Effector memory CD8-positive, alpha-beta T cell (primary cell): ENCODE data around the gene ZBTB48.
"Not testable (repeated sequence)": the region's sequence is repeated elsewhere in the genome, so short reads cannot be mapped to it uniquely, and the experiment has no call there.

Source experiments
- ATAC-seq: fragments of 150-1000 bp; cut with Tn5 transposase; replicated peaks from 2 replicates; pipeline ENCODE4 v1.10.0; 2021; ENCODE audit warnings: mild to moderate bottlenecking, moderate library complexity
- DNase-seq, 3 experiments: peaks; one replicate each; pipeline ENCODE4 v3.0.0; 2021
- H3K27ac Mint-ChIP-seq, 2 donors: one replicate each; pipeline ENCODE4 v1.8.0; 2022; ENCODE audit warnings: mild to moderate bottlenecking in 2 of 2, mixed read lengths in 2 of 2, moderate library complexity in 2 of 2
- H3K27me3 Mint-ChIP-seq, 2 donors: one replicate each; pipeline ENCODE4 v1.8.0; 2022; ENCODE audit warnings: mixed read lengths in 2 of 2
- H3K36me3 Mint-ChIP-seq: one replicate; pipeline ENCODE4 v1.8.0; 2022; ENCODE audit warnings: mild to moderate bottlenecking, moderate library complexity, mixed read lengths; ENCODE audit not compliant: insufficient read depth
- H3K4me1 Mint-ChIP-seq, 2 donors: one replicate each; pipeline ENCODE4 v1.8.0; 2022; ENCODE audit warnings: low read depth in 2 of 2, mixed read lengths in 2 of 2
- H3K4me3 Mint-ChIP-seq, 2 donors: one replicate each; pipeline ENCODE4 v1.8.0; 2022; ENCODE audit warnings: mild to moderate bottlenecking in 2 of 2, mixed read lengths in 2 of 2, moderate library complexity in 2 of 2
- H3K9me3 Mint-ChIP-seq, 2 donors: one replicate each; pipeline ENCODE4 v1.8.0; 2022; ENCODE audit warnings: mixed read lengths in 2 of 2

ZBTB48 gene

DNA sequence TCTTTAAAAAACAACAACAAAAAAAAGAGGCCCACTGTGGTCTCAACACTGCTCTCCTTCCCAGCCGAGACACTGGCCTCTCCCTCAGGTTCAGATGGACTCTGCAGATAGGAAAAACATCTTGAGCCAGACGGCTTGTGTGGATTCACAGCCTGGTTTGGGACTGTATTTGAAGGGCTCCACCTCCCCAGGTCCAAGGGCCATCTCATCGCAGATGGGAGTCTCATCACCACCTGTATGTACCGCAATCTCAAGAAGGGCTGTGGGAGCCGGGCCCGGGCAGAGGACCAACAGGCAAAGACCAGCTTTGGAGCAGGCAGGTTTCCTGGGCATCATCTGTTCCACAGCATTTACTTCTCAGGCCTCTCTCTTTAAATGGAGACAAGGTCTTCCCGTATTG, 10.3 kb downstream of the ZBTB48 start:
- peaks cover 53% of the 10 kb centered on the region for H3K36me3 Mint-ChIP-seq
- peak overlapping the region; percentile 81 to 85 for H3K27ac Mint-ChIP-seq

GRCh38 chr1:6591222-6591621, 11.4 kb downstream of the ZBTB48 start:
- H3K36me3 Mint-ChIP-seq, result peaks cover 57% of the 10 kb centered on the region
- H3K27ac Mint-ChIP-seq, result peak overlapping the region; percentile 81 to 85
- peak; percentile 43 for ATAC-seq
- DNase-seq, result no peak
- no peaks in the 10 kb centered on the region for H3K27me3 Mint-ChIP-seq
- H3K4me1 Mint-ChIP-seq, result peaks cover 18 to 20% of the 10 kb centered on the region in 2 donors
- H3K4me3 Mint-ChIP-seq, result peak overlapping the region in 1 of 2 donors; percentile 10
- H3K9me3 Mint-ChIP-seq, result no peaks in the 10 kb centered on the region

More for the DNA sequence above, 10.3 kb downstream of the ZBTB48 start:
- Mint-ChIP-seq H3K4me3 (no peak overlapping the region), H3K9me3 (no peaks in the 10 kb centered on the region), H3K4me1 (peaks cover 10 to 17% of the 10 kb centered on the region in 2 donors), H3K27me3 (no peaks in the 10 kb centered on the region)
- DNase-seq, result no peak
- ATAC-seq, result no peak

DNA sequence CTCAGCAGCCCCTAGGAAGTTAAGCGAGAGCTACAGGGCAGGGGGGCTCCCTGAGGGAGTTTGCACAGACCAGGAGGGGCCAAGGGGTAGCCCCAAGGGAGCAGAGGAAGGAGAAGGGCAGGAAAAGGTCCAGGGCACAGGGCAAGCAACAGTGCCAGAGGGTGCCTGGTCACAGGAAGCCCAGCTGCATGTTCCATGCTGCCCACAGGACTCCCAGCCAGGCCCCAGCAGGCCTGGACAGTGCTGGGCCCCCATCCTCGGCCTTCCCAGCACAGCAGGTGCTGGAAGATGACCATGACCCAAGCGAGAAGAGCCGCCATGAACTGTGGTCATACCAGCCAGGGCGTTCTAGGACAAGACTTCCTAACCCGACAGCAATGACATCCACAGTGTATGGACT, 11.8 kb downstream of the ZBTB48 start:
- H3K36me3 Mint-ChIP-seq, result peaks cover 59% of the 10 kb centered on the region
- no peak for DNase-seq
- no peaks in the 10 kb centered on the region for H3K27me3 Mint-ChIP-seq
- no peak overlapping the region for H3K4me3 Mint-ChIP-seq
- no peaks in the 10 kb centered on the region for H3K9me3 Mint-ChIP-seq
- peaks cover 20% of the 10 kb centered on the region in 2 donors for H3K4me1 Mint-ChIP-seq
- H3K27ac Mint-ChIP-seq, result peak overlapping the region; percentile 38 to 81
- no peak for ATAC-seq

DNA sequence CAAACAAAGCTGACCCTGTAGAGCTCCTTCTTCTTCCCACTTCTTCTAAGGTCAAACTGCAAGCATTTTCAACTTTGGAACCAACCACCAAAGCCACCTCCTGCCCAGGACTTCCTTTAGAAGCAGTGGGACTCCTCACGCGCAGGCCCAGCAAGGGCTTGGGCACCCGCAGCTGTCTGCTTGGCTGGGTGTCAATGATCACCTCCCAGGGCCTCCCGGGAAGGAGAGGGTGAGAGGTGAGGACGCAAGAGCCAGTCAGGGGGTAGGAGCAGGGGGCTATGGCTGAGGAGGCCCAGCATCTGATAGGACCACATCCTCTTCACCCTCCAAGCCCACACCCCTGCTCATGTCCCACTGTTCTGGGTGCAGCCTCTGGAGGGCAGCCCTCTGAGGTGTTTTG, 12.6 kb downstream of the ZBTB48 start:
- Mint-ChIP-seq H3K9me3 (no peaks in the 10 kb centered on the region), H3K27me3 (no peaks in the 10 kb centered on the region), H3K4me1 (peaks cover 20 to 21% of the 10 kb centered on the region in 2 donors), H3K27ac (no peak overlapping the region), H3K4me3 (no peak overlapping the region), H3K36me3 (peaks cover 67% of the 10 kb centered on the region)
- DNase-seq (no peak), ATAC-seq (no peak)

GRCh38 chr1:6592865-6593593, 13.2 kb downstream of the ZBTB48 start:
- peak overlapping the region in 1 of 2 donors; percentile 20 for H3K27ac Mint-ChIP-seq
- H3K36me3 Mint-ChIP-seq, result peaks cover 68% of the 10 kb centered on the region
- peaks cover 20 to 23% of the 10 kb centered on the region in 2 donors for H3K4me1 Mint-ChIP-seq

DNA sequence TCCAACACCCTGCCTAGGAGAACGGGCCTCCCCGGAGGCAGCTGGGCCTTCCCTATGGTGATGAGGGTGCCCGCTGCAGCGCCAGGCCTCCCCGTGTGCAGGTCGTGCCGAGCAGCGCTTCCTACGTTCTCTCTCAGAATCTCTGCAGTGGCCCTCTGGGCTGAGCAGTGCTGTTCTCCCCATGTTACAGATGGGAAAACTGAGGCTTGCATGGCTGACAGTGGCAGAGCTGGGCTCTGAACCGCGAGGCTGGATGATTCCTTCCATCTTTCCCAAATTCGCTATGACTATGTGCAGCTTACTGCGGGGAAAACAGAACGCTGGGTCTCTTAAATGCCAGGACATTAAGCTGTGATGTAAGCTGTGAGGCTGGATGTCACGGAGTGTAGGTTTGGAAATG, 14.0 kb downstream of the ZBTB48 start:
- ATAC-seq (no peak), DNase-seq (no peak)
- H3K4me1 Mint-ChIP-seq, result peaks cover 20 to 23% of the 10 kb centered on the region in 2 donors
- H3K9me3 Mint-ChIP-seq, result no peaks in the 10 kb centered on the region
- no peak overlapping the region for H3K4me3 Mint-ChIP-seq
- peak overlapping the region in 1 of 2 donors; percentile 20 for H3K27ac Mint-ChIP-seq
- H3K27me3 Mint-ChIP-seq, result no peaks in the 10 kb centered on the region
- peaks cover 72% of the 10 kb centered on the region for H3K36me3 Mint-ChIP-seq

More at GRCh38 chr1:6592865-6593593, 13.2 kb downstream of the ZBTB48 start:
- no peak for DNase-seq
- H3K4me3 Mint-ChIP-seq, result no peak overlapping the region
- no peak for ATAC-seq
- no peaks in the 10 kb centered on the region for H3K27me3 Mint-ChIP-seq
- H3K9me3 Mint-ChIP-seq, result no peaks in the 10 kb centered on the region

DNA sequence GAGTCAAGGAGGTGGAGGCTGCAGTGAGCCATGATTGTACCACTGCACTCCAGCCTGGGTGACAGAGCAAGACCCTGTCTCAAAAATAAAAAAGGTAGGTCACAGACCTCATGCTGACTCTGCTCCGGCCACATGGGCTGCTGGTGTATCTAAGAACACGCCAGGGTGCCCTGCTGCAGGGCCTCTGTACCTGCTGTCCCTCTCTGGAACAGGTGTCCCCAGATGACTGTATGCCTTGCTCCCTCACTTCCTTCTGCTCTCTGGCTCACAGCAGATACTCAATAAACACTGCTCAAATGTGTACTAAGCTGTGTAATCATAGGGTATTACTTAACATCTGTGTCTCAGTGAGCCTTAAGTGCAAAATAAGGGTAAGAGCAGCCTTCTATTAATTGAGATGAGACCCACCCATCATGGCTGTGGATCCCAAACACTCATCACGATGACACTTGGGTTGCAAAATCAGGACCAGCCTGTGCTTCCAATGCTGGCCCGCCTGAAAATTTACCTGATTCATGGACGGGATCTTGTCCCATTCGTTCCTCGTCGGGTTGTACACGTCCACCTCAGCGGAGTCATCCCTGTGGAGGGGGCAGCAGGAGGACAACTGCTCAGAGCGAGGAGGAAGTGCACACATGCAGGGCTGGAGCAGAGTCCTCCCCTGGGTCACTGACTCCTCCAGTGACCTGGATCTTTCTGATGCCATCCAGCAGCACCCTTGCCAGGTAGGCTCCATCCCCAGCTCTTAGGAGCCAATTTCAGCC, 15.4 kb downstream of the ZBTB48 start:
- no peak overlapping the region for H3K4me3 Mint-ChIP-seq
- H3K27ac Mint-ChIP-seq, result peak overlapping the region; percentile 62 to 66
- DNase-seq (no peak), ATAC-seq (no peak)
- peaks cover 72% of the 10 kb centered on the region for H3K36me3 Mint-ChIP-seq
- H3K4me1 Mint-ChIP-seq, result peaks cover 30 to 31% of the 10 kb centered on the region in 2 donors
- no peaks in the 10 kb centered on the region for H3K9me3 Mint-ChIP-seq
- H3K27me3 Mint-ChIP-seq, result no peaks in the 10 kb centered on the region

DNA sequence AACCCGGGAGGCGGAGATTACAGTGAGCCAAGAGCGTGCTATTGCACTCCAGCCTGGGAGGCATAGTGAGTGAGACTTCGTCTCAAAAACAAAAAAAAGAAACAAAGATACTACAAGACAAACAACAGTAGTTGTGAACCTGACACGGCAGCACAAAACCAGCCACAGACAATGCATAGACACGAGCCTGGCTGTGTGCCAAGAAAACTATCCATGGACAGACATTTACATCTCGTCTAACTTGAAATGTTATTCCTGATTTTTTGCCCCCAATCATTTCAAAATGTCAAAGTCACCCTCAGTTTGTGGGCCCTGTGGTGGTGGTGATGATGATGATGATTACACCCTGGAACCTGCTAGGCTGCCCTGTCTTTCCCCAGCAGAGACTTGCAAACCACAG, 16.6 kb downstream of the ZBTB48 start:
- no peaks in the 10 kb centered on the region for H3K9me3 Mint-ChIP-seq
- H3K27ac Mint-ChIP-seq, result peak overlapping the region; percentile 22 to 66
- ATAC-seq (no peak), DNase-seq (no peak)
- H3K4me1 Mint-ChIP-seq, result peaks cover 35 to 37% of the 10 kb centered on the region in 2 donors
- peaks cover 67% of the 10 kb centered on the region for H3K36me3 Mint-ChIP-seq
- H3K27me3 Mint-ChIP-seq, result no peaks in the 10 kb centered on the region
- no peak overlapping the region for H3K4me3 Mint-ChIP-seq

DNA sequence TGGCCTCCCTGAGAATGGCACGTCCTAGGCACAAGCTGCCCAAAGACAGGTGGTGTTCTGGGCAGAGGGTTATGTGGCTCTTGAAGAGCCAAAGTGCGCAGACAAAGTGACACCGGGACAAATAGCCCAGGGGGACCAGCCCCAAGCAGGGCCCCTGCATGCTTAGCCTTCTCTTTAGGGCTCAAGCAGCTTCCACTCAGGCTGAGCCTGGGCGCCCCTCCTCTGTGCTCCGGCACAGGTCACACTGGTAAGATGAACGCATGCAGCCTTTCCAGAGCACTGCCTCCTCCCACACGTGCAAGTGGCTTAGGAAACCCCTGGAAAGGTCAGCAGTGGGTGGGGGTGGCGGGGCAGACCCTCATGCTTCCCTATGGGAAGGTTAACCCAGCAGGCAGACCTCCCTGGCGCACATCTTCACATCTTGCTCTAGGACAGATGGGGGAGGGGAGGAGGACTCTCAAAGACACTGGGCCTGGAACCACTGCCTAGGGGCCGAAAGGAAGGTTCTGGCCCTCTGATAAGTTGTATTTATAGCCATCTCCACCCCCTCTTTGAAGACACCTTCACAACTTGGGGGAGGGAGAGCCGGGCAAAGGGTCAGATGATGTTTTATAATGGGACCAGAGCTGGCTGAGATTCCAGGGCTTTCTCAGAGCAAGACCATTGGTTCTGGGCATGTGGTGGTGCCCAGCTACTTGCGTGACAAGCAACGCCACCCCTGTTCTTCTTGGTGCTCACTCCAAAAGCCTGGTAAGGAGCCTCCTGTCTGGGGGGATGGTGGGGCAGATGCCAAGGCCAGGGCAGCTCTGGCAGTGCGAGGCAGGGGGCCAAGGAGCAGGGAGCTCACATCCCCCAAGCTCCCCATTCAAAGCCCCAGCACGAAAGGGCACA, 17.3 kb downstream of the ZBTB48 start:
- peak overlapping the region in 1 of 2 donors; percentile 66 for H3K27ac Mint-ChIP-seq
- no peak for ATAC-seq
- no peak overlapping the region for H3K4me3 Mint-ChIP-seq
- H3K4me1 Mint-ChIP-seq, result peaks cover 34 to 37% of the 10 kb centered on the region in 2 donors
- no peaks in the 10 kb centered on the region for H3K27me3 Mint-ChIP-seq
- H3K36me3 Mint-ChIP-seq, result peaks cover 71% of the 10 kb centered on the region
- no peaks in the 10 kb centered on the region for H3K9me3 Mint-ChIP-seq
- DNase-seq, result no peak

DNA sequence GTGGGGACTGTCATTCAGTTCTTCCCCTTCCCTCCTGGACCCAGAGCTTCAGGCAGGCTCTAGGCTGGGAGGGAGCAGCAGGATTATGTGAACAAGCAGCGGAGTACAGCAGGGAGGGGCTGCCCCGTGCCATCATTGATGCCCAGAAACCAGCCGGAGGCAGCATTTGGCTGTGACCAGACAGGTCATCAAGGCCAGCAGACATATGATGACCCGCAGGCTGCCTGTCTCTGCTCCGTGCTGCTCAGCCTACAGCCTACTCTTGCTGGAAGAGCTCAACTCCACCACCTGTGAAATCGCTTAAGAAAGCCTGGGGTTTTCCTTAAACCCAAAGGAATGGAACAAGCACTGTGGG, 18.0 kb downstream of the ZBTB48 start:
- Mint-ChIP-seq H3K36me3 (peaks cover 71% of the 10 kb centered on the region), H3K4me3 (no peak overlapping the region), H3K27me3 (no peaks in the 10 kb centered on the region), H3K4me1 (peaks cover 34 to 37% of the 10 kb centered on the region in 2 donors), H3K9me3 (no peaks in the 10 kb centered on the region), H3K27ac (peak overlapping the region in 1 of 2 donors; percentile 66)
- ATAC-seq, result no peak
- DNase-seq, result no peak

GRCh38 chr1:6599141-6599975, 19.6 kb downstream of the ZBTB48 start:
- H3K4me3 Mint-ChIP-seq, result peak overlapping the region; percentile 94 to 96
- ATAC-seq, result peak; percentile 12
- no peaks in the 10 kb centered on the region for H3K9me3 Mint-ChIP-seq
- peak; percentile 33 to 45 (median 42) for DNase-seq
- H3K27ac Mint-ChIP-seq, result peak overlapping the region; percentile 92 to 98
- H3K36me3 Mint-ChIP-seq, result peaks cover 68% of the 10 kb centered on the region
- no peaks in the 10 kb centered on the region for H3K27me3 Mint-ChIP-seq
- peaks cover 37 to 45% of the 10 kb centered on the region in 2 donors for H3K4me1 Mint-ChIP-seq

- Mint-ChIP-seq H3K4me1 (peaks cover 37 to 45% of the 10 kb centered on the region in 2 donors), H3K4me3 (peak overlapping the region; percentile 94 to 96), H3K27ac (peak overlapping the region; percentile 92 to 98), H3K36me3 (peaks cover 62% of the 10 kb centered on the region)
- not testable (repeated sequence) for H3K9me3 Mint-ChIP-seq, ATAC-seq, DNase-seq, H3K27me3 Mint-ChIP-seq
These were observed 20.2 kb downstream of the ZBTB48 start for GRCh38 chr1:6599991-6600390.
